ENCODE measurements around the gene RASA3. TPM values are rescaled to one million over a fixed set of nuclear protein-coding genes. Genes with fewer than 3 reads are reported as not detected.

RASA3 gene
- total RNA-seq, 1 donor from 2014 or later = 44.8 TPM

DNA sequence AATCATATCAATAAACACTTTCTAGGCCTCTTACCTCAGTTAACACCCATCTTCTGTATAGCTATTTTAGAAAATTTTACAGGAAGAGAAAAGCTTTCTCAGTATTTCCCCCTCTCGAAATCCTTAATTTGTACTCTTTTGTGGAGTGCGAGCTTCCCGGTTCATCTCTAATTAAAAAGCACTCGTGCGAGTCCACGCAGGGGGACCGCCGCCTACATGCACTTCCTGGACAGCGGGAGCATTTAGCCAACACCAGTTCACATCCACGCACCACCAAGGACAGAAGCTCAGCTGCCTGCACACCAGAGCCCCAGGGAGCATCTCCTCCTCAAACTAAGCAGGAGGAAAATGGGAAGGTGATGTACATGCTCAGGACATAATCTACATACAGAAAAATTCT, 60.0 kb downstream of the RASA3 start:
- no peak for DNase-seq (ENCODE audit: extremely low spot score, unreplicated experiment)
- no peak overlapping the region for H3K4me3 Mint-ChIP-seq (ENCODE audit: unreplicated experiment)
- peak overlapping the region; percentile 84 for H3K27ac Mint-ChIP-seq (ENCODE audit: unreplicated experiment)

DNA sequence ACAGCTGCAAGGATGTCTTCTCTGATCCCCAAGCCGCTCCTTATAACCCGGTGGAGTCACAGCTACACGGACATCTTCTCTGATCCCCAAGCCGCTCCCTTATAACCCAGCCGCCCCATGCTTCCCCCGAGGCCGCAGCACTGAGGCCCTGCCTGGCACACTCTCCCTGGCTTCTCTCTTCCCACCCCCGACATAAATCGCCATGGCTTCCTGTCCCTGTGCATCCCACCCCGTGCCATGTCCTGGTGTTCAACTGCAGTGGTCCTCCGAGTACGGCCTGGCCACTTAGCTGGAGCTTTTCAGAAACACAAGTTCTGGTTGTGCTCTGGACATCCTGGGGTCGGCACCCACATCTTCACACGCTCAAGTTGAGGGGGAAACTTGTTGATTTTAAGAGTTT, 60.4 kb downstream of the RASA3 start:
- DNase-seq (ENCODE audit: extremely low spot score, unreplicated experiment) = no peak
- H3K27ac Mint-ChIP-seq (ENCODE audit: unreplicated experiment) = peak overlapping the region; percentile 84
- no peaks in the 10 kb centered on the region for H3K9me3 Mint-ChIP-seq (ENCODE audit: unreplicated experiment)
- H3K4me1 Mint-ChIP-seq (ENCODE audit: unreplicated experiment) = peaks cover 53% of the 10 kb centered on the region
- no peaks in the 10 kb centered on the region for H3K27me3 Mint-ChIP-seq (ENCODE audit: unreplicated experiment)
- peaks cover 25% of the 10 kb centered on the region for H3K36me3 Mint-ChIP-seq (ENCODE audit: unreplicated experiment)
- no peak overlapping the region for H3K4me3 Mint-ChIP-seq (ENCODE audit: unreplicated experiment)
- TF ChIP-seq, protein P1, sequence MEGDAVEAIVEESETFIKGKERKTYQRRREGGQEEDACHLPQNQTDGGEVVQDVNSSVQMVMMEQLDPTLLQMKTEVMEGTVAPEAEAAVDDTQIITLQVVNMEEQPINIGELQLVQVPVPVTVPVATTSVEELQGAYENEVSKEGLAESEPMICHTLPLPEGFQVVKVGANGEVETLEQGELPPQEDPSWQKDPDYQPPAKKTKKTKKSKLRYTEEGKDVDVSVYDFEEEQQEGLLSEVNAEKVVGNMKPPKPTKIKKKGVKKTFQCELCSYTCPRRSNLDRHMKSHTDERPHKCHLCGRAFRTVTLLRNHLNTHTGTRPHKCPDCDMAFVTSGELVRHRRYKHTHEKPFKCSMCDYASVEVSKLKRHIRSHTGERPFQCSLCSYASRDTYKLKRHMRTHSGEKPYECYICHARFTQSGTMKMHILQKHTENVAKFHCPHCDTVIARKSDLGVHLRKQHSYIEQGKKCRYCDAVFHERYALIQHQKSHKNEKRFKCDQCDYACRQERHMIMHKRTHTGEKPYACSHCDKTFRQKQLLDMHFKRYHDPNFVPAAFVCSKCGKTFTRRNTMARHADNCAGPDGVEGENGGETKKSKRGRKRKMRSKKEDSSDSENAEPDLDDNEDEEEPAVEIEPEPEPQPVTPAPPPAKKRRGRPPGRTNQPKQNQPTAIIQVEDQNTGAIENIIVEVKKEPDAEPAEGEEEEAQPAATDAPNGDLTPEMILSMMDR (IDR thresholded peaks at IDR 0.05) = no peak

More for the DNA sequence above, 60.0 kb downstream of the RASA3 start:
- Mint-ChIP-seq H3K9me3 (ENCODE audit: unreplicated experiment) (no peaks in the 10 kb centered on the region), H3K27me3 (ENCODE audit: unreplicated experiment) (no peaks in the 10 kb centered on the region), H3K36me3 (ENCODE audit: unreplicated experiment) (peaks cover 25% of the 10 kb centered on the region), H3K4me1 (ENCODE audit: unreplicated experiment) (peaks cover 52% of the 10 kb centered on the region)
- TF ChIP-seq, protein P1 (IDR thresholded peaks at IDR 0.05) = no peak

DNA sequence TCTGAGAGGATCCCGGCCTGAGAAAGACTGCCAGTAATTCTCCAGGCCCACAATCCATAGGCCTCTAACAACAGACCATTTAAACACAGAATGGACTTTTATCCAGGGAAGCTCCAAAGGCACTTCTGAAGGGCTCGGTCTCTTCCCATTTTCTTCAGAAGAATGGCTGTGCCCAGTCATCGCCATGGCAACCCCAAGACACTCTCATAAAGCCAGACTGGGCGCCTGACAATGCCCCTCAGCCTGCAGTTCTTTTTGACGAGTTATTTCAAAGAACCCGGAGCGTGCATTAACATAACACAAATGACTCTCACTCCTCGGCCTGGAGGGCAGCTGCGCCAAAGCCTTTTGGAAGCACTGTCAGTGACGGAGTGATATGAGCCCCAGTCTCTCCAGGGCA, 61.0 kb downstream of the RASA3 start:
- Mint-ChIP-seq H3K4me3 (ENCODE audit: unreplicated experiment) (no peak overlapping the region), H3K9me3 (ENCODE audit: unreplicated experiment) (no peaks in the 10 kb centered on the region), H3K4me1 (ENCODE audit: unreplicated experiment) (peaks cover 53% of the 10 kb centered on the region), H3K27ac (ENCODE audit: unreplicated experiment) (peak overlapping the region; percentile 84), H3K36me3 (ENCODE audit: unreplicated experiment) (peaks cover 24% of the 10 kb centered on the region), H3K27me3 (ENCODE audit: unreplicated experiment) (no peaks in the 10 kb centered on the region)
- TF ChIP-seq, protein P1 (IDR thresholded peaks at IDR 0.05) = no peak
- DNase-seq (ENCODE audit: extremely low spot score, unreplicated experiment) = no peak

DNA sequence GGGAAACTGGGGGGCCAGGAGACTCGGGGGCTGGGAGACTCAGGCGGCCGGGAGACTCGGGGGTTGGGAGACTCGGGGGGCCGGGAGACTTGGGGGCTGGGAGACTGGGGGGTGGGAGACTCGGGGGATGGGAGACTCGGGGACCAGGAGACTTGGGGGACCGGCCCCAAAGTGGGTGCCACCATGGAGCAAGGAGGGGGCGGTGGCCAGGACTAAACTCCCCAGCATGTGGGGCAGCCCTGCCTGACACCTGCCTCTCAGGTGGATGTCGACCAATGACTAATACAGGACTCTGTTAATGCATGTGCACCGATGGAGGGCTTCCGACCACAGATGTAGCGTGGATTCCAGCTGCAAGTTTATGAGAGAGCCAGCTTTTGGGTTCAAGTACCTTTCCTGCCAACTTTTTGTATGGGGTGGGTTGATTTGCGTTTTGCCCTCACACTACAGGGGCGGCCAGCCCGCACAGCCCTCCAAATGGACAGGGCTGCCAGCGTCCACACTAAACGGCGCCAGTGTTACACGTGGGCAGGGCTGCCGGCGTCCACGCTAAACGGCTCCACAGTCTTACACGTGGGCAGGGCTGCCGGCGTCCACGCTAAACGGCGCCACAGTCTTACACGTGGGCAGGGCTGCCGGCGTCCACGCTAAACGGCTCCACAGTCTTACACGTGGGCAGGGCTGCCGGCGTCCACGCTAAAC, 62.2 kb downstream of the RASA3 start:
- Mint-ChIP-seq H3K9me3 (ENCODE audit: unreplicated experiment) (no peaks in the 10 kb centered on the region), H3K4me3 (ENCODE audit: unreplicated experiment) (no peak overlapping the region), H3K27me3 (ENCODE audit: unreplicated experiment) (no peaks in the 10 kb centered on the region), H3K36me3 (ENCODE audit: unreplicated experiment) (peaks cover 21% of the 10 kb centered on the region), H3K27ac (ENCODE audit: unreplicated experiment) (no peak overlapping the region), H3K4me1 (ENCODE audit: unreplicated experiment) (peaks cover 58% of the 10 kb centered on the region)
- TF ChIP-seq, protein P1 (IDR thresholded peaks at IDR 0.05) = no peak
- DNase-seq (ENCODE audit: extremely low spot score, unreplicated experiment) = no peak

DNA sequence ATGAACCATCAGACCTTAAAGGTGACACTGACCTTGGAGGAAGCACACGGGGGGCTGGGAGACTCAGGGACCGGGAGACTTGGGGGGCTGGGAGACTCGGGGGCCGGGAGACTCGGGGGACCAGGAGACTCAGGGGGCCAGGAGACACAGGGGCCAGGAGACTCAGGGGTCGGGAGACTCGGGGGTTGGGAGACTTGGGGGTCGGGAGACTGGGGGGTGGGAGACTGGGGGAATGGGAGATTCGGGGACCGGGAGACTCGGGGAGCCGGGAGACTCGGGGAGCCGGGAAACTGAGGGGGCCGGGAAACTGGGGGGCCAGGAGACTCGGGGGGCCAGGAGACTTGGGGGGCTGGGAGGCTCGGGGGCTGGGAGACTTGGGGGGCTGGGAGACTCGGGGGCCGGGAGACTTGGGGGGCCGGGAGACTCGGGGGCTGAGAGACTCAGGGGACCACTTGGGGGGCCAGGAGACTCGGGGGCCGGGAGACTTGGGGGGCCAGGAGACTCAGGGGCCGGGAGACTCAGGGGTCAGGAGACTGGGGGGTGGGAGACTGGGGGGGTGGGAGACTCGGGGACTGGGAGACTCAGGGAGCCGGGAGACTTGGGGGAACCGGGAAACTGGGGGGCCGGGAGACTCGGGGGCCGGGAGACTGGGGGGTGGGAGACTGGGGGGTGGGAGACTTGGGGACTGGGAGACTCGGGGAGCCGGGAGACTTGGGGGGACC, 62.9 kb downstream of the RASA3 start:
- Mint-ChIP-seq H3K27me3 (ENCODE audit: unreplicated experiment) (no peaks in the 10 kb centered on the region), H3K4me3 (ENCODE audit: unreplicated experiment) (no peak overlapping the region), H3K9me3 (ENCODE audit: unreplicated experiment) (no peaks in the 10 kb centered on the region), H3K27ac (ENCODE audit: unreplicated experiment) (peak overlapping the region; percentile 88), H3K4me1 (ENCODE audit: unreplicated experiment) (peaks cover 65% of the 10 kb centered on the region), H3K36me3 (ENCODE audit: unreplicated experiment) (peaks cover 21% of the 10 kb centered on the region)
- no peak for DNase-seq (ENCODE audit: extremely low spot score, unreplicated experiment)
- TF ChIP-seq, protein P1 (IDR thresholded peaks at IDR 0.05) = no peak
